ENCODE data around the gene NHERF2. TPM values are rescaled to one million over a fixed set of nuclear protein-coding genes. Genes with fewer than 3 reads are reported as not detected.
"Not testable (repeated sequence)": the region's sequence is repeated elsewhere in the genome, so short reads cannot be mapped to it uniquely, and the experiment has no call there.

NHERF2 gene
- total and polyA plus RNA-seq, 2 of the 4 experiments (the other 2 are of a cell fraction), result 18.6 to 77.8 TPM

DNA sequence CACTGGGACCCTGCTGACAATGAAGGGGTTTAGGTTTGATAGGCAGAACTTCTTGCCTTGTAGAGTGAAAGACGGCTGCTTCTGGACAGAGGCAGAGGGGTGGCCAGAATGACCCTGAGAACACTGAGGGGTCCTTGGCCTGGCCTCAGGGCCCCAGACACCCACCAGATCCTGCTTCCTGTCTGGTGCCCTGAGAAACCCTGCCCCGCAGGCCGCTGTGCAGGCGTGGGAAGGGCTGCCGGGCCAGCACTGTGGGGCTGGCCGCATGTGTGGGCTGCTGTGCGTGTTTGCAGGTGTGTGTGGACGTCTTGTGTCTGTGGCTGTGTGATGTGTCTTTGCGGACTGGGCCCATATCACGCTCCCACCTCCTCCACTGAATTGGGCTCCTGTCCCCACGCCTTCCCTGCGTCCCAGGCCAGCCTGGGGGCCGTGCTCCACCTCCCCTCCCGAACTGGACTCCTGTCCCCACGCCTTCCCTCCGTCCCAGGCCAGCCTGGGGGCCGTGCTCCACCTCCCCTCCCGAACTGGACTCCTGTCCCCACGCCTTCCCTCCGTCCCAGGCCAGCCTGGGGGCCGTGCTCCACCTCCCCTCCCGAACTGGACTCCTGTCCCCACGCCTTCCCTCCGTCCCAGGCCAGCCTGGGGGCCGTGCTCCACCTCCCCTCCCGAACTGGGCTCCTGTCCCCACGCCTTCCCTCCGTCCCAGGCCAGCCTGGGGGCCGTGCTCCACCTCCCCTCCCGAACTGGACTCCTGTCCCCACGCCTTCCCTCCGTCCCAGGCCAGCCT, 7.4 kb downstream of the NHERF2 start:
- 46% methylated on average over 3 of the region's 32 CpGs; no CpG with 5 or more reads in 1 of the 2 experiments for WGBS, 2 experiments (ENCODE audit: extremely low coverage in 2 of 2, insufficient read length in 1 of 2)
- H3K27me3 ChIP-seq (ENCODE audit: control insufficient read depth, insufficient read depth, low read length); intact Hi-C loops (cut with micrococcal nuclease); H3K9me3 ChIP-seq (ENCODE audit: control insufficient read depth, insufficient read depth, low read length); BruUV-seq (replicated peaks); H4K20me1 ChIP-seq (ENCODE audit: insufficient read depth, low read length); dilution Hi-C loops (cut with HindIII; ENCODE audit: low sequenced_read_pairs, unreplicated experiment); in situ Hi-C loops (cut with MboI; ENCODE audit: low sequenced_read_pairs): not testable (repeated sequence)
- peak overlapping the region; percentile 90 for H3K18ac ChIP-seq (ENCODE audit: low read depth, low read length)
- peak overlapping the region; percentile 100 for H3K27ac ChIP-seq (ENCODE audit: insufficient read depth, low read length)
- ChIA-PET CTCF (interaction anchor here (0.8 kb wide), 1 partner anchor 106 kb away, joined by 3 read pairs; no protein-coding TSS in a partner anchor), POLR2A (ENCODE audit: unreplicated experiment) (interaction anchor here (1.2 kb wide), 1 partner anchor 11 kb away, joined by 6 read pairs; no protein-coding TSS in a partner anchor)
- peak overlapping the region; percentile 88 for H4K5ac ChIP-seq (ENCODE audit: low read depth, low read length)
- peak overlapping the region; percentile 100; the same call in 2 of the 3 replicates for H2BK15ac ChIP-seq (ENCODE audit: low read depth, low read length)
- H3K4me1 ChIP-seq (ENCODE audit: control insufficient read depth, insufficient read depth, low read length), result peaks cover 55% of the 10 kb centered on the region
- peak overlapping the region; percentile 99 for H2AK5ac ChIP-seq (ENCODE audit: low read depth, low read length)
- H2AK9ac ChIP-seq (replicated peaks; ENCODE audit: low read depth, low read length, poor library complexity), result peak overlapping the region; percentile 100
- peak overlapping the region; percentile 98 for H3K23ac ChIP-seq (ENCODE audit: low read depth, low read length)
- H4K91ac ChIP-seq (ENCODE audit: insufficient read depth, low read depth, low read length), result peak overlapping the region; percentile 100
- H3K36me3 ChIP-seq (ENCODE audit: control insufficient read depth, insufficient read depth, low read length), result peaks cover 46% of the 10 kb centered on the region
- peak overlapping the region; percentile 97 for H2BK120ac ChIP-seq (ENCODE audit: low read depth, low read length)
- peak; percentile 48 for DNase-seq
- peak overlapping the region; percentile 97 for H3K14ac ChIP-seq (replicated peaks; ENCODE audit: low read depth, low read length)
- peaks cover 15% of the 10 kb centered on the region for H3K9me1 ChIP-seq (ENCODE audit: insufficient read depth, low read length)
- H3K4me3 ChIP-seq (ENCODE audit: insufficient read depth, low read depth, low read length), result peak overlapping the region; percentile 25; the same call in 1 of the 2 replicates
- ATAC-seq (ENCODE audit: low read depth), result peak; percentile 7
- peak overlapping the region; percentile 74 for H3K9ac ChIP-seq (ENCODE audit: low read depth, low read length)
- peak overlapping the region; percentile 80 to 100 for H4K8ac ChIP-seq (ENCODE audit: low read depth in 2 of 2, low read length in 2 of 2)
- H2AFZ ChIP-seq (replicated peaks; ENCODE audit: low read length, poor library complexity), result peak overlapping the region; percentile 83
- H3K4me2 ChIP-seq (ENCODE audit: low read depth, low read length), result peak overlapping the region; percentile 73
- peaks cover 19 to 75% of the 10 kb centered on the region in 2 experiments; a peak in 3 of 4 replicates for H3K79me1 ChIP-seq (ENCODE audit: low read depth in 1 of 2, low read length in 2 of 2)
- peak overlapping the region; percentile 98 for H2BK5ac ChIP-seq (ENCODE audit: low read depth, low read length, poor library complexity, severe bottlenecking)
- H3K4ac ChIP-seq (ENCODE audit: low read depth, low read length), result peak overlapping the region; percentile 99
- peak overlapping the region; percentile 94 for H2BK20ac ChIP-seq (ENCODE audit: low read depth, low read length)
- peak overlapping the region; percentile 98 for H3K56ac ChIP-seq (ENCODE audit: extremely low read depth, insufficient read depth, low read length)
